OCI-LY3 (cell line): ENCODE measurements around the gene LBX2.

Source experiments
- H2AFZ ChIP-seq: fragments of 200-600, 300-600 bp; shearing (Covaris generic); 2 replicates; pipeline ENCODE4 v1.6.0; 2014; ENCODE audit warnings: antibody characterized with exemption, low read depth, low read length
- H3K27ac ChIP-seq: fragments of 200-600, 300-600 bp; sonication (generic); 2 replicates; pipeline ENCODE4 v1.5.1; 2014; ENCODE audit warnings: mild to moderate bottlenecking, low read length, moderate library complexity, mixed read lengths
- H3K27me3 ChIP-seq: fragments of 200-600, 300-600 bp; sonication (generic); 2 replicates; pipeline ENCODE4 v1.6.1; 2014; ENCODE audit warnings: low read depth, low read length, mixed read lengths
- H3K36me3 ChIP-seq: fragments of 200-600, 300-600 bp; sonication (generic); replicated peaks from 2 replicates; pipeline ENCODE3; 2014; ENCODE audit warnings: low read depth, low read length, mixed read lengths
- H3K4me1 ChIP-seq: fragments of 300-600, 200-600 bp; sonication (generic); 2 replicates; pipeline ENCODE4 v1.6.1; 2014; ENCODE audit warnings: low read length, mixed read lengths
- H3K4me2 ChIP-seq: fragments of 200-600, 300-600 bp; sonication (generic); 2 replicates; pipeline ENCODE4 v1.6.1; 2014; ENCODE audit warnings: low read length, mixed read lengths
- H3K4me3 ChIP-seq: fragments of 300-600, 200-600 bp; sonication (generic); 2 replicates; pipeline ENCODE4 v1.5.1; 2014; ENCODE audit warnings: antibody characterized with exemption, mild to moderate bottlenecking, low read length, moderate library complexity
- H3K79me2 ChIP-seq: fragments of 300-600, 200-600 bp; shearing (Covaris generic); 2 replicates; pipeline ENCODE4 v1.6.1; 2014; ENCODE audit warnings: mild to moderate bottlenecking, low read length, mixed read lengths
- H3K9ac ChIP-seq: fragments of 300-600, 200-600 bp; shearing (Covaris generic); 2 replicates; pipeline ENCODE4 v1.6.0; 2014; ENCODE audit warnings: mild to moderate bottlenecking, low read length, moderate library complexity
- H3K9me3 ChIP-seq: fragments of 200-600, 300-600 bp; shearing (Covaris generic); 2 replicates; pipeline ENCODE4 v1.6.1; 2014; ENCODE audit warnings: low read length, mixed read lengths; ENCODE audit not compliant: insufficient read depth
- H4K20me1 ChIP-seq: fragments of 200-600, 300-600 bp; sonication (generic); 2 replicates; pipeline ENCODE4 v1.6.1; 2016; ENCODE audit warnings: low read length, mixed read lengths; ENCODE audit not compliant: insufficient read depth
- EZH2phosphoT487 ChIP-seq: fragments of 200-600 bp; shearing (Covaris generic); IDR thresholded peaks from 2 replicates; pipeline ENCODE4 v1.6.1; 2018; ENCODE audit warnings: antibody characterized with exemption, mixed run types, low read depth
- TF ChIP-seq, protein P1 (sequence below): fragments of 200-600, 300-600 bp; sonication (generic); IDR thresholded peaks from 2 replicates; pipeline ENCODE4 v1.5.1; 2014; ENCODE audit warnings: antibody characterized with exemption, low read length, low read depth

LBX2 gene

DNA sequence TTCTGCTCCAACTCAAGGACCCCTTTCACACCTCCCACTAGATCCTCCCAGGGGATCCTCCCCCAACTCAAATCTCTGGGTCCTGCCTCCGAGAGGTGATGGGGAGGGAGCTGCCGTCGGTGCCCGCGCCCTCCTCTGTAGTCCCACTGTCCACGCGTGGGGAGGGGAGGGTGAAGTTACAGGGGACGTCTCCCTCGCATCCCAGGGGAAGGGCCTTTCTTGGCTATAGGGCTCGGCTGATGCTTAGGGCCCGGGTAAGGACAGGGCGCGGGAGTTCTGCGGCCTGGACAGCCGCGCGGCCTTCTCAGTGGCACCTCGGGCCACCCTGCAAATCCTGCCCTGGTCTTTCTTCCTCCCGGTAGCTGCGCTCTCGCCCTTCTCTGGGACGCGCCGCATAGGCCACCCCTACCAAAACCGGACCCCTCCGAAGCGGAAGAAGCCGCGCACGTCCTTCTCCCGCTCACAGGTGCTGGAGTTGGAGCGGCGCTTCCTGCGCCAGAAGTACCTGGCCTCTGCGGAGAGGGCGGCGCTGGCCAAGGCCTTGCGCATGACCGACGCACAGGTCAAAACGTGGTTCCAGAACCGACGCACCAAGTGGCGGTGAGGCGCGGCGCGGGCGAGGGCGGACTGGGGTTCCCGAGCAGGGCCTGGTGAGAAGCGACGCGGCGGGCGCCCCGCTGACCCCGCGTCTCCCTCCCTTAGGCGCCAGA lies 16.0 kb upstream of the LBX2 start:
- TF ChIP-seq, protein P1, sequence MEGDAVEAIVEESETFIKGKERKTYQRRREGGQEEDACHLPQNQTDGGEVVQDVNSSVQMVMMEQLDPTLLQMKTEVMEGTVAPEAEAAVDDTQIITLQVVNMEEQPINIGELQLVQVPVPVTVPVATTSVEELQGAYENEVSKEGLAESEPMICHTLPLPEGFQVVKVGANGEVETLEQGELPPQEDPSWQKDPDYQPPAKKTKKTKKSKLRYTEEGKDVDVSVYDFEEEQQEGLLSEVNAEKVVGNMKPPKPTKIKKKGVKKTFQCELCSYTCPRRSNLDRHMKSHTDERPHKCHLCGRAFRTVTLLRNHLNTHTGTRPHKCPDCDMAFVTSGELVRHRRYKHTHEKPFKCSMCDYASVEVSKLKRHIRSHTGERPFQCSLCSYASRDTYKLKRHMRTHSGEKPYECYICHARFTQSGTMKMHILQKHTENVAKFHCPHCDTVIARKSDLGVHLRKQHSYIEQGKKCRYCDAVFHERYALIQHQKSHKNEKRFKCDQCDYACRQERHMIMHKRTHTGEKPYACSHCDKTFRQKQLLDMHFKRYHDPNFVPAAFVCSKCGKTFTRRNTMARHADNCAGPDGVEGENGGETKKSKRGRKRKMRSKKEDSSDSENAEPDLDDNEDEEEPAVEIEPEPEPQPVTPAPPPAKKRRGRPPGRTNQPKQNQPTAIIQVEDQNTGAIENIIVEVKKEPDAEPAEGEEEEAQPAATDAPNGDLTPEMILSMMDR: no peak
- TF ChIP-seq EZH2phosphoT487: no peak
- no peaks in the 10 kb centered on the region for H3K27me3 ChIP-seq
- no peaks in the 10 kb centered on the region for H3K79me2 ChIP-seq
- peaks cover 11% of the 10 kb centered on the region for H3K4me1 ChIP-seq
- H3K9me3 ChIP-seq: no peaks in the 10 kb centered on the region
- H3K36me3 ChIP-seq: peaks cover 5% of the 10 kb centered on the region
- H2AFZ ChIP-seq: no peak overlapping the region
- peak overlapping the region; percentile 84; the same call in 1 of the 2 replicates for H3K4me3 ChIP-seq
- no peak overlapping the region for H3K27ac ChIP-seq
- no peaks in the 10 kb centered on the region for H4K20me1 ChIP-seq
- H3K9ac ChIP-seq: no peak overlapping the region
- H3K4me2 ChIP-seq: peak overlapping the region; percentile 81

DNA sequence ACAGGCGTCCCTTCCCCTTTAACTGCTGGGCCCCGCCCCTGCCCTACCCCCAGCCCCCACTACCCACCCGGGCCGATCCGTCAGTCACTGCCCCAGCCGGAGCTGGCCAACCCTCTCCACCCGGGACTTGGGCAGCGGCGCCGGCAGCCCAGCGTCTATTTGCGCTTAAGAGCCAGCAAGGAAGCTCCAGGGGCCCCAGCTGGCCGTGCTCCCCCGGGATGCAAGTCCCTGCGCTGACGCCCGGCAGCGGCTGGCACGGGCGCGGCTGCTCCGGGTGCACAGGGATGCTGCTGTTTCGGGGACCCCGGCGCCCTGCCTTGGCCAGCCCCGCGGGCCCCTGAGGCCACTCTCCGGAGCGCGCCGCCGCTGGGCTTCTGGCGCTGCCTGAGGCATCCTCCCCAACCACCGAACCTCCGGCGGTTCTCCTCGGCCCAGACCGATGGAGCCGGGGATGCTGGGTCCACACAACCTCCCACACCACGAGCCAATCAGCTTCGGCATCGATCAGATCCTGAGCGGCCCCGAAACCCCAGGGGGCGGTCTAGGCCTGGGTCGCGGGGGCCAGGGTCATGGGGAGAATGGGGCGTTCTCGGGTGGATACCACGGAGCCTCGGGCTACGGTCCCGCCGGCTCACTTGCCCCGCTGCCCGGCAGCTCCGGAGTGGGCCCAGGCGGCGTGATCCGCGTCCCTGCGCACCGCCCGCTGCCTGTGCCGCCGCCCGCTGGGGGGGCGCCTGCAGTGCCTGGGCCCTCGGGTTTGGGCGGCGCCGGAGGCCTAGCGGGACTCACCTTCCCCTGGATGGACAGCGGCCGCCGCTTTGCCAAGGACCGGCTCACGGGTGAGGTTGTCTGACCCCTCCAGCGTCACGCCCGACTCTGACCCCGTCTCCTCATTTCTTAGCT lies 15.2 kb upstream of the LBX2 start, which contains the start of gene TLX2:
Gene TLX2, plus strand, starts transcription at position 83 of the 903 bp plus-strand sequence. Its CDS starts 357 bp downstream, at position 440.
- Histone ChIP-seq H3K9ac (peak within 1 kb of the TSS; percentile 61), H3K27ac (peak within 1 kb of the TSS; percentile 14; the same call in 1 of the 2 replicates), H3K4me2 (peak within 1 kb of the TSS; percentile 81), H2AFZ (peak within 1 kb of the TSS; percentile 68; the same call in 1 of the 2 replicates), H3K4me3 (peak within 1 kb of the TSS; percentile 84), H4K20me1 (no peaks in the 10 kb centered on the region), H3K27me3 (no peaks in the 10 kb centered on the region), H3K4me1 (peaks cover 6% of the 10 kb centered on the region), H3K9me3 (no peaks in the 10 kb centered on the region), H3K79me2 (no peaks in the 10 kb centered on the region), H3K36me3 (peaks cover 4% of the 10 kb centered on the region)
- no peak for TF ChIP-seq EZH2phosphoT487
- TF ChIP-seq, protein P1: no peak

- Histone ChIP-seq H2AFZ (peak overlapping the region; percentile 68; the same call in 1 of the 2 replicates), H3K9ac (peak overlapping the region; percentile 61), H4K20me1 (no peaks in the 10 kb centered on the region), H3K4me1 (peaks cover 10% of the 10 kb centered on the region), H3K79me2 (no peaks in the 10 kb centered on the region), H3K4me3 (peak overlapping the region; percentile 84), H3K4me2 (peak overlapping the region; percentile 81), H3K9me3 (no peaks in the 10 kb centered on the region), H3K36me3 (no peaks in the 10 kb centered on the region), H3K27me3 (no peaks in the 10 kb centered on the region), H3K27ac (peak overlapping the region; percentile 14; the same call in 1 of the 2 replicates)
- no peak for TF ChIP-seq EZH2phosphoT487
- TF ChIP-seq, protein P1: no peak
Observed at GRCh38 chr2:74513605-74514367, 14.4 kb upstream of the LBX2 start.
